ENCODE results near the gene P2RY6.

Gene P2RY6

GRCh38 chr11:73236854-73237253 is 35.3 kb upstream of the P2RY6 start:
- peak; percentile 32 for DNase-seq (ENCODE audit: low spot score)

DNA sequence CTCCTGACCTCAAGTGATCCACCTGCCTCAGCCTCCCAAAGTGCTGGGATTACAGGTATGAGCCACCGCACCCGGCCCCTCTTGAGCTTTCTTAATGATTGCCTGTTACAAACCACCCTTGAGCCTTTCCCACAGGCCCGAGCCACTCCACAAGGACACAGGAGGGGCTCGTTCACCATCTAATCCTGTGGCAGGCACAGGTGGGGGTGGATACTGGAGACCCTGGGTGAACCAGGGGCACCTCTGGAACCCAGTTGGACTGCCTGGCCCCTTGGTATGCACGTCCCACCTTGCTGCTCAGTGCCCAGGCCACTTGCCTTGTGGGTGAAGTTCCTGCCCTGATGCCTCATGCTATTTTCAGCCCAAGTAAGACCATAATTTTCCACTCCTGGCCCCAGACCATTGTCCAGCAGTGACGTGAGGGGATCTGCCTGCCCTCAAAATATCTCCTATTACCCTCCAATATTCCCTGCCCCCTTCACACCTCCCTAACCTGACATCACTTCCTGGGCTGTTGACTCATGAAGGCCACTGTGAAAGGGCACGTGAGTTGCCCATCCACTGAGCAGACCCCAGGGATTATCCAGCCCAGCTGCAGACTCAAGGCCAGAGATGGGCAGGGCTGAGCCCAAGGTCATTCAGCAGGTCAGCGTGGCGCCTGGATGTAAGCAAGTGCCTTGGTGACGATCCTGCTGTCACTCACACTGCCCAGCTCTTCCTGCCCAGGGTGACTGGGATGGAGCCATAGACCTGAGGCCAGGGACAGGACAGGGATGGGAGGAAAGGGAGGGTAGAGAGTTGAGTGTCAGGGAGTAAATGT is 34.5 kb upstream of the P2RY6 start:
- no peak for DNase-seq (ENCODE audit: low spot score)

DNA sequence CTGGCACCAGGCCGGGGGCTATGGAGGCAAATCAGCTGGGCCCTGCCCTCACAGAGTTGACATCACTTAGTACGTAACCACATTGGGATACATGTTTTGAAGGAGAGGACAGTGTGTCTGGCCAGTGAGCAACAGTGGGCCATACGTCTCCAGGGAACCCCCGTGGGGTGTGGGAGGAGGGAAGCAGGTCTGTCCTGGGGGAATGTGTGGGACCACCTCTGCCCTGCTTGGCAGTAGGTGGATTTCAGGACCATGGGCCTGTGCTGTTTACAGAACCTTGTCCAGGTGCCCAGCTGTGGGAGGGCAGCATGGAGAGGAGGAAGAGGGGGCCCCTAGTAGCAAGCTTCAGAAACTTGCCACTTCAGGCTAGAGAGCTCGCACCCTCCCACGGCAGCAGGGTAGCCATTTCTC is 33.0 kb upstream of the P2RY6 start:
- no peak for DNase-seq (ENCODE audit: low spot score)

GRCh38 chr11:73239571-73240189 is 32.5 kb upstream of the P2RY6 start:
- no peak for DNase-seq (ENCODE audit: low spot score)

- DNase-seq (ENCODE audit: low spot score), result no peak
Measured at GRCh38 chr11:73240190-73240781, 31.9 kb upstream of the P2RY6 start.

- no peak for DNase-seq (ENCODE audit: low spot score)
Measured at GRCh38 chr11:73241300-73241699, 30.8 kb upstream of the P2RY6 start.

DNA sequence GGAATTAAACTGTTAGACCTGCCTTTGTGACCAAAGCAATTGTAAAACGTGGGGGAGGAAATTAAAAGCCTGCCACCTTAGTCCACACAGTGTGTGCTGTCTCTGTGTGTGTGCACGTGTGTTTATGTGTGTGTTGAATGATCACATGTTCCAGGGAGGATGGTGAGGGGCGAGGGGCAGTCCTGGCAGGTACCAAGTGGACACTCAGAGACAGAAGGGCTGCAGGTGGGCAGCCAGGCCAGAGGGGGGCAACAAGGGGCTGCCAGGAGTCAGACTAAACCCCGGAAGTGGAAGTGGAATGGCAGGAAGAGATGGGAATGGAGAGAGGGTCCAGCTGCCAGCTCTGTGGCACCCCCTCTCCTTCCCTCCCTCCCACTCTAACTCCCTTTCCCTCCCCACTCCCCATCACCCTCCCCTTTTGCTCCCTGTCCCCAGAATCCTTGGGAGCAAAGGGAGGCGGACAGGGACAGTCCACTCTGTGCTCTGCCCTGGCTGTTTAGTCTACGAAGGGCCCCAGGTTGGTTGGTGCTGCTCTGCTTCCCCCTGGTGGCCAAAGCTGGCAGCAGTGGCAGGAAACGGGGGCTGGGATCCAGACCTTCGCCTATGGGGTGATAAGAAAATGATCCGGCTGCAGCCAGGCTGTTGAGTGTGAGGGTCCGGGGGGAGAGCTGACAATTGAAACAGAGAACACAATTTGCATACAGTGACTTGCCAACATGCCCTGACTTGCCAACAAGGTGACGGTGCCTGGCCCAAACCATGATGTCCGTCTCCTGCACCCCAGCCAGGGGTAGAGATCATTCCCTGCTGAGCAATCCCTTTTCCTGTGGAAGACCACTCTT is 29.7 kb upstream of the P2RY6 start:
- peak; percentile 86 for DNase-seq (ENCODE audit: low spot score)

DNA sequence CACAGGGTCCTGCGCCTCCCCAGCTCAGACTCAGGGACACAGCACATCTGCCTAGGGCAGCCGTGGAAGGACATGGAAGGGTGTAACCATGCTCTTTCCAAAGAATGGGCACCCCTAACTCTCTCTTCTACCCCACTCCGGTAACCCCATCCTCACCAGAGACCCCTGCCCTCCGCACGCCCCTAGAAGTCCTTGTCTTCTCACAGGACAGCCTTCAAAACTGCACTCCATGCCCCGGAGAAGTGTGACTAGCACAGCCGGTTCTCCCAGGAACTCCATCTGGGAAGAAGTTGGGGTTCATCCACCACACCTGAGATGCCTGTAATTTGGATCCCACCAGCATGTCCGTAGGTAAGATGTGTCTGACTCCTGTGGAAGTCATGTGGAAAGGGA is 29.0 kb upstream of the P2RY6 start:
- DNase-seq (ENCODE audit: low spot score), result no peak

GRCh38 chr11:73244589-73245240 is 27.4 kb upstream of the P2RY6 start:
- no peak for DNase-seq (ENCODE audit: low spot score)

- DNase-seq (ENCODE audit: low spot score), result no peak
Measured at GRCh38 chr11:73245461-73245860, 26.7 kb upstream of the P2RY6 start.

DNA sequence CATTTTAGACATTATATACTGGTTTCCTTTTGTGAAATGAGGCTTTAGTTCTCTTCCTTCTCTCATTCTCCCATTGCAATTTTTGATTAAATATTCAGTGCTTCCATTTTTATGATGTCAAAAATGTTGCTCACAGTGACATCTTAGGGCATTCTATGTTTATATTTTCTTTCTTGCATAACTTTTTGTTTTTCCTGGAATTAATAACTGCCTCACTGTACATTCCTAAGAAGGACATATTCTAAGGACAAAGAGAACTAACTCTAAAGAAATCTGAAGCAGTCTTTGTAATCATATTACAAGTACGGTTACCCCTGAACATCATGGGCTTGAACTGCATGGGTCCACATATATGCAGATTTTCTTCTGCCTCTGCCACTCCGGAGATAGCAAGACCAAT is 25.8 kb upstream of the P2RY6 start:
- no peak for DNase-seq (ENCODE audit: low spot score)

DNA sequence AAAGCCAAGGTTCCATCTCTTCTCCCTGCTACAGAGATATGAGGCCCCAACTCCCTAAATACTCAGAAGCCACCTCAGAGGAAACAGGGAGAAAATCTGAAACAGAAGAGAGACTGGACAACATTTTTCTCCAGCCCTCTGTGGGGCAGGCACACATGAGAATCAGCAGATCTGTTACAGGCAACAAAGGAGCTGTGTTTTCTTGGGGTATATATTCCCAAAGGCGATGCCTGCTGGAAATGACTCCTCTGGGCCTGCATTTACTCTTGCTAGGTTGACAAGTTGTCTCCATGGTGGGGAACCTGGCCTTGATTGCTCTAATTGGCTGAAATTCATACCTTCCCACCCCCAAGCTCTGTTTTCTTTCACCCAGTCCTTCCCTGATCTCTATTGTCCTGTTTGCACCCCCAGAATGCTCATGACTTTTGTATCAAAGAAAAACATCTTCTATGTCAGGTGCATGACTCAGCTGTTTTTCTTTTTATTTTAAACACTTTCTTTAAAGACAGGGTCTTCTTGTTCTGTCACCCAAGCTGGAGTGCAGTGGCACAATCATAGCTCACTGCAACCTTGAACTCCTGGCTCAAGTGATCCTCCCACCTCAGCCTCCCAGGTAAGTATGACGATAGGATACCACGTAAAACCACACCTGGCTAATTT is 23.5 kb upstream of the P2RY6 start:
- DNase-seq (ENCODE audit: low spot score), result no peak

DNA sequence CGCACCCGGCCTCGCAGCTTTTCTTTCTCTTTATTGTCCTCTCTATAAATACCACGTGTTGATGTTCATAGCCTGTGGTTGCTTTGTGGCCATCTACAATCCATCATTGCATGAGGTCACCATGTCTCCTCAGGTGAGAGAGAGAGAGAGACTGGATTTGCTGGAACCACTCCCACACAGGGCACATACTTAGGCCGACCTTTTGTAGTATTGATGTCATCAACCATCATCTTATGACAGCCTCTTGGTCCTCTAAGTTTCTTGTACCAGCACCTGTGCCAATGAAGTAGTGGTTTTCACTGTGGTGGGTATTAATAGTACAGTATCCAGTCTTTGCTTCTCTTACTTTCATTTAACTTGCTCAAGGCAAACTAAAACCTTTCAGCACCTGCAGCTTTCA is 22.8 kb upstream of the P2RY6 start:
- DNase-seq (ENCODE audit: low spot score), result no peak

GRCh38 chr11:73249853-73250783 is 22.0 kb upstream of the P2RY6 start:
- no peak for DNase-seq (ENCODE audit: low spot score)

GRCh38 chr11:73252577-73253191 is 19.5 kb upstream of the P2RY6 start:
- DNase-seq (ENCODE audit: low spot score), result peak; percentile 46

DNA sequence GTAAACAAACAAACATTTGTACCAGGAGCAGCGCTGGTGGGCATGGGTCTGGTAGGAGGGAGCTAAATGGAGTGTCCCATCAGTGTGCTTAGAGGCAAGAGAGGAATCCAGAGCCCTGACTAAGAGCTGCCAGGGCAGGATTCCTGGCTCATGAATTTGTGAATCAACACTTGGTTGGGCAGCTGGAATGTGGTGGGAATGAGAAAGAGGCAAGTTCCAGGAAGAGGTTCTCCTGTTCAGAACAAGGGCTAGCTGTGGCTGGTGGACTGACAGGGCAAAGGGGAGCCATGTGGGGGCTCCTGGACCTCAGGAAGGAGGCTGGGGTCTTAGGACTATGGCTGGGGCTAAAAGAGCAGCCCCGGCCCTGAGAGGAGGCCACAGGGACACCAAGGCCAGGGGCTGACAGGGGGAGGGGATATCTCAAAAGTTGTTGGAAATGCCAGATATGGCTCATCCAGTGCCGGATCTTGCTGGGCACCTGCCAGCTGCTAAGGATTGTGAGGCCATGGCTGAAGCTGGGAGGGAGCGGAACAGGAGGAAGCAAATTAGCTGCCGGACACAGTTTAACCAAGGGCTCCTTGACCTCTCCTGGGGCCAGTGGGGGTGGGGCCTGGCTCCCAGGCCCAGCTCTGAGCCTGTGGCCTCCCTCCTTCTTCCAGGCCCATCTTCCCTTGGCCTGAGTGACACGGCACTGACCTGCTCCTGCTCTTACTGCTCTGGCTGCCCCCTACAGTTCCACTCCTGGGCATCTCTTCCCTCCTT is 14.6 kb upstream of the P2RY6 start:
- no peak for DNase-seq (ENCODE audit: low spot score)

DNA sequence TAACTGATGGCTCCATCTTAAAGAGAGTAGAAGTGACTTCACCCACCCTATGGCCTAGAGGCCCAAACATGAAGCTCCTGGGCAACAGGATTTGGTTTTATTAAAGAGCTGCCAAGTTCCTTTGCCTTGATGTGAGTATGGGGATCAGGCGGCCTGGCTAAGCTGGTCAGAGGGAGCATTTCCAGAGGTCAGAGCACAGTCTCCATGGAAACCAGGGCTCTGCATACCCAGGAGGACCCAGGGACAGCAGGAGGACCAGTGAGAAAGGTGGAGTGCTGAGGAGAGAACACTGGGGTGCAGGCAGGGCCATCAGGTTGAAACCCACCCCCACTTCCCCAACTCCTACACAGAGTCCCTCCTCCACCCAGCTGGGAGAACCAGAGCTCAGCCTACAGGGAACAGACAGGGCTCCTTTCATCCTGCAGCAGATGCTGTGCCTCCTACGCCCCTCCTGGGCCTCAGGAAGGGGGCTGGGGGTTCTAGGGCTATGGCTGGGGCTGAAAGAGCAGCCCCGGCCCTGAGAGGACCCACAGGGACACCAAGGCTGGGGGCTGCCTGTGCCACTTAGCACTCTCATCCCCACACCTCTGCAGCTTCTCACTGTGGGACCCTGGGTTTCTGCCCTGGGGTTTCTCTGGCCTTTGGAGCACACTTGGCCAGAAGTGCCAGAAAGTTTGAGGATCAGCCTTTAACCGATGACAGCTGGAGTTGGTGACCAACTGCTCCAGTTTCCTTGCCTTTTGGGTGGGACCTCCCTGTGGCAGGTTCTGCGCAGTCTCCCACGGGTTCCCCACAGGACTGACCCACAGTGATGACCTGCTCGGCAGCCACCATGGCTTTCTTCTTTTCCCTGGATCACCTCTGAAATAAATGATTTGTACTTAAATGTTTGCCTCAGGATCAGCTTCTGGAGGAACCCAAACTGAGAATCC is 13.8 kb upstream of the P2RY6 start:
- DNase-seq (ENCODE audit: low spot score), result no peak

All from SK-N-DZ (cell line).